H1 (cell line): ENCODE measurements around the gene INO80C. TPM values are rescaled to one million over a fixed set of nuclear protein-coding genes. Genes with fewer than 3 reads are reported as not detected.

Source experiments
- CTCF ChIA-PET: fragments of 300-600 bp; sonication (Branson Sonifier 250); formaldehyde crosslinking; loops from one replicate; lab custom pipeline; 2021; ENCODE audit not compliant: partially characterized antibody; lab: Charles Lee
- POLR2A ChIA-PET: fragments of 300-600 bp; sonication (Branson Sonifier 250); formaldehyde crosslinking; loops from one replicate; lab custom pipeline; 2021; ENCODE audit warnings: inconsistent platforms; ENCODE audit not compliant: partially characterized antibody; lab: Charles Lee
- DNase-seq, 2 experiments: peaks; one replicate each; pipeline versions ENCODE4 v3.0.0 to v3.0.0-alpha.2; 2010 to 2022; ENCODE audit warnings: low spot score in 2 of 2, low read depth in 1 of 2, mixed read lengths in 1 of 2
- FAIRE-seq: peaks from 2 replicates; lab custom pipeline; 2011; peaks lifted over from hg19 to GRCh38; lab: Jason Lieb, UNC
- H2AFZ ChIP-seq: 2 replicates; pipeline ENCODE4 v1.8.1; 2012; ENCODE audit warnings: low read length, inconsistent platforms
- H2AK5ac ChIP-seq: 2 replicates; pipeline ENCODE4 v1.6.1; 2013; ENCODE audit warnings: low read depth, low read length
- H2BK120ac ChIP-seq: replicated peaks from 2 replicates; pipeline ENCODE3; 2013; ENCODE audit warnings: low read depth, low read length, inconsistent platforms
- H2BK12ac ChIP-seq: 2 replicates; pipeline ENCODE4 v1.6.1; 2013; ENCODE audit warnings: low read depth, low read length
- H2BK15ac ChIP-seq: 2 replicates; pipeline ENCODE4 v1.6.1; 2013; ENCODE audit warnings: low read length
- H2BK20ac ChIP-seq: 2 replicates; pipeline ENCODE4 v1.6.1; 2013; ENCODE audit warnings: low read length
- H2BK5ac ChIP-seq: 2 replicates; pipeline ENCODE4 v1.6.1; 2013; ENCODE audit warnings: low read depth, low read length
- H3K14ac ChIP-seq: 2 replicates; pipeline ENCODE4 v1.6.1; 2013; ENCODE audit warnings: inconsistent platforms; ENCODE audit not compliant: insufficient read length
- H3K18ac ChIP-seq: 2 replicates; pipeline ENCODE4 v1.6.1; 2013; ENCODE audit warnings: low read length; ENCODE audit errors: extremely low read depth
- H3K23ac ChIP-seq: 2 replicates; pipeline ENCODE4 v1.6.1; 2013; ENCODE audit warnings: inconsistent platforms; ENCODE audit not compliant: insufficient read length
- H3K23me2 ChIP-seq: 2 replicates; pipeline ENCODE4 v1.6.1; 2013; ENCODE audit warnings: low read depth, low read length
- H3K27ac ChIP-seq: 2 replicates; pipeline ENCODE4 v1.6.1; 2011; ENCODE audit warnings: low read depth, low read length, inconsistent platforms
- H3K27me3 ChIP-seq, 4 experiments: replicated peaks in 1 of 4; 1 replicate in 1 of 4; 2 replicates in 3 of 4; pipeline versions ENCODE4 v1.6.1 to v1.8.1; 2011 to 2013; ENCODE audit warnings: low read length in 3 of 4, mild to moderate bottlenecking in 3 of 4, inconsistent platforms in 2 of 4, mixed read lengths in 2 of 4, moderate library complexity in 1 of 4; ENCODE audit not compliant: control insufficient read depth in 3 of 4, insufficient read depth in 3 of 4; ENCODE audit errors: extremely low read depth in 1 of 4
- H3K36me3 ChIP-seq, 4 experiments: 2 replicates each; pipeline versions ENCODE4 v1.6.1 to v1.8.1; 2011 to 2013; ENCODE audit warnings: mild to moderate bottlenecking in 4 of 4, low read length in 3 of 4, moderate library complexity in 2 of 4, control low read depth in 1 of 4, inconsistent platforms in 1 of 4; ENCODE audit not compliant: insufficient read depth in 4 of 4, control insufficient read depth in 2 of 4
- H3K4ac ChIP-seq: replicated peaks from 2 replicates; pipeline ENCODE3; 2013; ENCODE audit warnings: low read length, low read depth, mixed read lengths, inconsistent platforms; ENCODE audit not compliant: insufficient read length
- H3K4me1 ChIP-seq, 4 experiments: replicated peaks in 1 of 4; 1 replicate in 1 of 4; 2 replicates in 3 of 4; pipeline versions ENCODE4 v1.6.1 to v1.8.1; 2011 to 2013; ENCODE audit warnings: low read length in 3 of 4, inconsistent platforms in 2 of 4, mixed read lengths in 1 of 4; ENCODE audit not compliant: insufficient read depth in 4 of 4, control insufficient read depth in 3 of 4
- H3K4me2 ChIP-seq, 2 experiments: 2 replicates each; pipeline versions ENCODE4 v1.6.1 to v1.8.1; 2011 to 2013; ENCODE audit warnings: low read depth in 2 of 2, low read length in 2 of 2, control low read depth in 1 of 2, inconsistent platforms in 1 of 2, mild to moderate bottlenecking in 1 of 2; ENCODE audit not compliant: insufficient read depth in 1 of 2
- H3K4me3 ChIP-seq, 4 experiments: fragments of 200-600, 300-600 bp in 1 of 4; sonication (generic), shearing (Covaris generic), sonication (Bioruptor Twin) in 1 of 4; 2 replicates each; pipeline versions ENCODE4 v1.5.1 to v1.8.1; 2011 to 2016; ENCODE audit warnings: low read length in 4 of 4, low read depth in 3 of 4, control low read depth in 2 of 4, inconsistent platforms in 2 of 4, mild to moderate bottlenecking in 2 of 4, mixed read lengths in 1 of 4, moderate library complexity in 1 of 4; ENCODE audit not compliant: insufficient read depth in 2 of 4; ENCODE audit errors: extremely low read depth in 1 of 4
- H3K56ac ChIP-seq: replicated peaks from 2 replicates; pipeline ENCODE3; 2013; ENCODE audit warnings: low read depth, mild to moderate bottlenecking, mixed read lengths, low read length, inconsistent platforms; ENCODE audit not compliant: insufficient read length
- H3K79me1 ChIP-seq: 2 replicates; pipeline ENCODE4 v1.6.1; 2013; ENCODE audit warnings: low read depth, low read length, control low read depth
- H3K79me2 ChIP-seq, 2 experiments: 2 replicates each; pipeline versions ENCODE4 v1.6.1 to v1.8.1; 2012 to 2013; ENCODE audit warnings: low read length in 2 of 2, mild to moderate bottlenecking in 2 of 2, inconsistent platforms in 1 of 2; ENCODE audit not compliant: insufficient read depth in 2 of 2, control insufficient read depth in 1 of 2
- H3K9ac ChIP-seq, 4 experiments: replicated peaks in 1 of 4; 1 replicate in 1 of 4; 2 replicates in 3 of 4; pipeline versions ENCODE4 v1.6.1 to v1.8.1; 2011 to 2013; ENCODE audit warnings: low read depth in 3 of 4, low read length in 3 of 4, control low read depth in 2 of 4, mild to moderate bottlenecking in 2 of 4, moderate library complexity in 2 of 4, inconsistent platforms in 1 of 4; ENCODE audit errors: extremely low read depth in 1 of 4
- H3K9me3 ChIP-seq, 2 experiments: 2 replicates each; pipeline versions ENCODE4 v1.6.1 to v1.8.1; 2012 to 2013; ENCODE audit warnings: mild to moderate bottlenecking in 2 of 2, moderate library complexity in 2 of 2, control low read depth in 1 of 2, inconsistent platforms in 1 of 2, low read depth in 1 of 2, low read length in 1 of 2, mixed read lengths in 1 of 2; ENCODE audit not compliant: insufficient read depth in 2 of 2
- H4K20me1 ChIP-seq, 2 experiments: replicated peaks in 1 of 2; 2 replicates each; pipeline versions ENCODE3 to v1.8.1; 2011 to 2013; ENCODE audit warnings: inconsistent platforms in 2 of 2, low read length in 2 of 2, mild to moderate bottlenecking in 1 of 2; ENCODE audit not compliant: insufficient read depth in 2 of 2, control insufficient read depth in 1 of 2
- H4K5ac ChIP-seq: 2 replicates; pipeline ENCODE4 v1.6.1; 2013; ENCODE audit warnings: low read length, low read depth, mixed read lengths, inconsistent platforms; ENCODE audit not compliant: insufficient read length
- H4K8ac ChIP-seq: 2 replicates; pipeline ENCODE4 v1.8.0; 2013; ENCODE audit warnings: mild to moderate bottlenecking, moderate library complexity, low read length, inconsistent platforms; ENCODE audit not compliant: insufficient read depth; ENCODE audit errors: extremely low read depth
- H4K91ac ChIP-seq: replicated peaks from 2 replicates; pipeline ENCODE3; 2013; ENCODE audit warnings: low read length, mixed read lengths, inconsistent platforms; ENCODE audit not compliant: insufficient read length
- ATF2 ChIP-seq: IDR thresholded peaks from 2 replicates; pipeline ENCODE4 v1.6.1; 2012; ENCODE audit warnings: low read length, inconsistent platforms
- BCL11A ChIP-seq, 2 experiments: IDR thresholded peaks; one replicate each; pipeline ENCODE4 v1.6.1; 2011; ENCODE audit warnings: low read depth in 2 of 2, low read length in 2 of 2, mild to moderate bottlenecking in 2 of 2
- HDAC6 ChIP-seq: IDR thresholded peaks from one replicate; pipeline ENCODE4 v1.7.1; 2012; ENCODE audit warnings: low read depth, mild to moderate bottlenecking, inconsistent platforms, low read length, moderate library complexity
- KDM1A ChIP-seq: fragments of 200-600, 300-600 bp; sonication (generic); IDR thresholded peaks from 2 replicates; pipeline ENCODE4 v1.7.1; 2016; ENCODE audit warnings: mild to moderate bottlenecking, low read length, borderline replicate concordance
- NANOG ChIP-seq: IDR thresholded peaks from 2 replicates; pipeline ENCODE4 v1.6.1; 2011; ENCODE audit warnings: low read length, low read depth, mild to moderate bottlenecking, inconsistent platforms; ENCODE audit not compliant: insufficient read depth, poor library complexity, severe bottlenecking
- RFX5 ChIP-seq: IDR thresholded peaks from 2 replicates; pipeline ENCODE4 v1.6.1; 2011; ENCODE audit warnings: low read depth, low read length, improper control_type of control experiment, borderline replicate concordance
- RNF2 ChIP-seq: fragments of 200-900, 300-1000 bp; sonication (generic); IDR thresholded peaks from 2 replicates; pipeline ENCODE4 v1.7.1; 2016; ENCODE audit warnings: borderline replicate concordance, low read depth, mild to moderate bottlenecking, antibody characterized with exemption, low read length; ENCODE audit not compliant: poor library complexity, severe bottlenecking; ENCODE audit errors: missing control alignments
- SP2 ChIP-seq: IDR thresholded peaks from 2 replicates; pipeline ENCODE4 v1.6.1; 2012; ENCODE audit warnings: mild to moderate bottlenecking, low read length, inconsistent platforms
- TCF12 ChIP-seq: IDR thresholded peaks from 2 replicates; pipeline ENCODE4 v1.6.1; 2011; ENCODE audit warnings: low read depth, mild to moderate bottlenecking, low read length
- USF2 ChIP-seq: IDR thresholded peaks from 2 replicates; pipeline ENCODE4 v1.6.1; 2011; ENCODE audit warnings: low read length, improper control_type of control experiment
- YY1 ChIP-seq: IDR thresholded peaks from 2 replicates; pipeline ENCODE4 v1.6.1; 2011; ENCODE audit warnings: low read depth, mild to moderate bottlenecking, low read length
- WGBS, 2 experiments: shearing (Covaris generic) in 1 of 2; methylation state at CpG; one replicate each; pipeline versions ENCODE4 v1.1.6 to v1.1.7; 2013 to 2015; ENCODE audit warnings: low lambda C conversion rate in 2 of 2, mixed read lengths in 2 of 2, inconsistent platforms in 1 of 2, low coverage in 1 of 2, missing lambda C conversion rate in 1 of 2; ENCODE audit not compliant: insufficient replicate concordance in 2 of 2, insufficient coverage in 1 of 2, insufficient read length in 1 of 2; ENCODE audit errors: extremely low coverage in 1 of 2, missing lambda C conversion rate in 1 of 2; 5-methylcytosine and 5-hydroxymethylcytosine counted together
- polyA plus RNA-seq, 7 experiments: library from polyadenylated mRNA; depleted of rRNA in 3 of 7; stranded (reverse) in 5 of 7; unstranded in 2 of 7; fragments of >200 nt in 5 of 7; fragments of 200-250 nt in 2 of 7; gene quantifications; 1 replicate in 5 of 7; 2 replicates in 1 of 7; 4 replicates in 1 of 7; pipeline versions ENCODE4 v1.2.1 to v1.2.3, GENCODE V29; 2011 to 2013; ENCODE audit warnings: missing spikeins in 2 of 7, mixed read lengths in 2 of 7
- total RNA-seq: library from RNA; stranded (reverse); fragmentation: NEBNext Ultra II Directional; extraction: Animal tissue kit (Norgen Biotek cat#: 25700); gene quantifications from 2 replicates; pipeline ENCODE4 v1.2.1, GENCODE V29; 2021

Gene INO80C
- total and polyA plus RNA-seq, 2 of the 8 experiments (the other 6 are each of a cell fraction or from before 2014, with no cell fraction given), result 30.1 to 48.9 TPM

- CTCF ChIA-PET, result interaction anchor here (0.6 to 2.3 kb wide), 4 partner anchors 13 to 881 kb away, joined by 3 to 6 read pairs (median 5); no protein-coding TSS in a partner anchor
- H3K9me3 ChIP-seq, result no peaks in the 10 kb centered on the region
- no peaks in the 10 kb centered on the region for H3K79me2 ChIP-seq
- H3K36me3 ChIP-seq, result no peaks in the 10 kb centered on the region
- no peak for FAIRE-seq
- H4K20me1 ChIP-seq, result no peaks in the 10 kb centered on the region
- H2BK5ac ChIP-seq, result no peak overlapping the region
- H2AK5ac ChIP-seq, result no peak overlapping the region
- no peak overlapping the region for H3K14ac ChIP-seq
- H3K56ac ChIP-seq, result no peak overlapping the region
- DNase-seq, result no peak
- H3K4ac ChIP-seq, result no peak overlapping the region
- no peak overlapping the region for H3K4me3 ChIP-seq
- H2BK120ac ChIP-seq, result no peak overlapping the region
- no peaks in the 10 kb centered on the region for H3K27me3 ChIP-seq
- H4K91ac ChIP-seq, result no peak overlapping the region
- H3K9ac ChIP-seq, result no peak overlapping the region
- no peak overlapping the region for H2BK12ac ChIP-seq
- no peak overlapping the region for H2AFZ ChIP-seq
- POLR2A ChIA-PET, result interaction anchor here (1.0 to 2.0 kb wide), 2 partner anchors 16 to 27 kb away, joined by 5 to 7 read pairs; partner anchors contain the start of gene INO80C
- no peak overlapping the region for H3K18ac ChIP-seq
- H2BK20ac ChIP-seq, result no peak overlapping the region
- H3K23me2 ChIP-seq, result no peaks in the 10 kb centered on the region
- H4K5ac ChIP-seq, result no peak overlapping the region
- H3K27ac ChIP-seq, result no peak overlapping the region
- peaks cover 0 to 16% (median 7%) of the 10 kb centered on the region in 4 experiments; a peak in 4 of 7 replicates for H3K4me1 ChIP-seq
- no peak overlapping the region for H3K4me2 ChIP-seq
- no peaks in the 10 kb centered on the region for H3K79me1 ChIP-seq
- no peak overlapping the region for H2BK15ac ChIP-seq
- 81% methylated on average over 5 of the region's 5 CpGs; no CpG with 5 or more reads in 1 of the 2 experiments for WGBS, 2 experiments
- H4K8ac ChIP-seq, result no peak overlapping the region
- no peak overlapping the region for H3K23ac ChIP-seq
- no peak for TF ChIP-seq SP2
- no peak for TF ChIP-seq HDAC6
- TF ChIP-seq BCL11A (IDR thresholded peaks at IDR 0.05; ENCODE audit: low read depth in 2 of 2, low read length in 2 of 2), result no peak
- TF ChIP-seq RNF2, result no peak
- TF ChIP-seq YY1, result no peak
- TF ChIP-seq USF2, result no peak
- TF ChIP-seq RFX5, result no peak
- TF ChIP-seq TCF12, result no peak
- no peak for TF ChIP-seq ATF2
- TF ChIP-seq KDM1A, result no peak
- TF ChIP-seq NANOG, result no peak
Measured at GRCh38 chr18:35524226-35524625, 26.5 kb upstream of the INO80C start.
